Body of pancreas (tissue), 4 donors: ENCODE results near the gene GATAD2B. TPM values are rescaled to one million over a fixed set of nuclear protein-coding genes. Genes with fewer than 3 reads are reported as not detected.
"Not testable (repeated sequence)": the region's sequence is repeated elsewhere in the genome, so short reads cannot be mapped to it uniquely, and the experiment has no call there.

Source experiments
- ATAC-seq: fragments of 150-250 bp; one replicate; pipeline ENCODE4 v1.9.1; 2016
- DNase-seq, 4 donors: peaks; one replicate each; pipeline ENCODE4 v3.0.0-alpha.2; 2019
- H3K27ac ChIP-seq, 4 donors: fragments of 200-600 bp; sonication (generic); 1 replicate in 3 of 4; 2 replicates in 1 of 4; pipeline versions ENCODE4 v1.5.1 to v1.6.1; 2016 to 2019; ENCODE audit warnings: mild to moderate bottlenecking in 1 of 4, mixed read lengths in 1 of 4, moderate library complexity in 1 of 4
- H3K27me3 ChIP-seq, 2 donors: fragments of 200-600 bp; sonication (generic); one replicate each; pipeline ENCODE4 v1.6.0; 2016; ENCODE audit warnings: mild to moderate bottlenecking in 1 of 2
- H3K36me3 ChIP-seq, 2 donors: fragments of 200-600 bp; sonication (generic); replicated peaks in 1 of 2; 2 replicates each; pipeline ENCODE4 v1.5.1; 2016; ENCODE audit warnings: low read depth in 2 of 2; ENCODE audit not compliant: insufficient read depth in 1 of 2
- H3K4me1 ChIP-seq: fragments of 200-600 bp; sonication (generic); one replicate; pipeline ENCODE4 v1.6.0; 2016
- H3K4me3 ChIP-seq, 2 donors: fragments of 200-600 bp; sonication (generic); 1 replicate in 1 of 2; 2 replicates in 1 of 2; pipeline ENCODE4 v1.5.1; 2016 to 2019
- H3K9me3 ChIP-seq, 3 donors: fragments of 200-600 bp; sonication (generic); 1 replicate in 2 of 3; 2 replicates in 1 of 3; pipeline ENCODE4 v1.5.1; 2016
- CTCF ChIP-seq, 7 experiments: fragments of 450-650 bp in 4 of 7; fragments of 200-600 bp in 3 of 7; sonication (generic) in 3 of 7; IDR thresholded peaks; one replicate each; pipeline ENCODE4 v1.5.1; 2016 to 2019; ENCODE audit warnings: antibody characterized with exemption in 7 of 7
- POLR2A ChIP-seq, 3 donors: fragments of 450-650 bp; IDR thresholded peaks; one replicate each; pipeline ENCODE4 v1.6.1; 2016; ENCODE audit warnings: antibody characterized with exemption in 3 of 3, mild to moderate bottlenecking in 2 of 3
- WGBS, 2 donors: methylation state at CpG; one replicate each; pipeline ENCODE4 v1.1.5; 2017; 5-methylcytosine and 5-hydroxymethylcytosine counted together
- intact Hi-C: fragments of 100-400 bp; cut with DNase I; formaldehyde crosslinking; loops from one replicate; pipeline ENCODE4 v1.15.1; 2023
- total RNA-seq, 2 donors: library from RNA; depleted of rRNA; stranded (reverse); fragments of >200 nt; gene quantifications; one replicate each; pipeline ENCODE4 v1.1.0, GENCODE V29; 2016

The GATAD2B gene
- total RNA-seq, 2 donors from 2014 or later, result 7.8 to 12.5 TPM

DNA sequence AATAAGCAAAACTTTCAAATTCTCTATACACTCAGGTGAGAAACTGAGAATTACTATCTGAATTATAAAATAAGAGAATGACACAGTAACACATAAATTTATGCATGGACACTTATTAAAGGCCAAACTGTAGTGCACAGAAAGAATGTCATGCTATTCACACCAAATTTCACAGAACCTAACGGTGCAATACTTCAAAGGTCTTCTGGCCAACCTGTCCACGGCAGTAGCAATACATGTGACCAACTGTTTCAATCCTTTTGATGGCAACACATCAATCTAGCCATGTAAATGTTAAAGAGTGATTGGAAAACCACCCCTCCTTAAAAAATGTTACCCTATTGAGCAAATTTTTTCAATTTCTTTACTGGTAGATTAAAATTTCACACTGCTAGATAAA, 10.4 kb downstream of the GATAD2B start:
- H3K27me3 ChIP-seq, result no peaks in the 10 kb centered on the region
- intact Hi-C loops, result no loop called here

GRCh38 chr1:153910560-153910959, 12.2 kb downstream of the GATAD2B start:
- ATAC-seq, intact Hi-C loops, H3K36me3 ChIP-seq, H3K4me3 ChIP-seq, H3K9me3 ChIP-seq, DNase-seq, H3K27ac ChIP-seq, H3K27me3 ChIP-seq: not testable (repeated sequence)
- WGBS, 2 donors, result 89 to 90% methylated on average over 6 of the region's 6 CpGs
- peaks cover 15% of the 10 kb centered on the region for H3K4me1 ChIP-seq

More for the DNA sequence above, 10.4 kb downstream of the GATAD2B start:
- no peak for DNase-seq
- peaks cover 15% of the 10 kb centered on the region for H3K4me1 ChIP-seq
- H3K36me3 ChIP-seq, result no peaks in the 10 kb centered on the region
- H3K27ac ChIP-seq, result no peak overlapping the region
- no peak for ATAC-seq
- WGBS, 2 donors, result 47 to 52% methylated on average over 2 of the region's 2 CpGs
- H3K9me3 ChIP-seq, result no peaks in the 10 kb centered on the region
- TF ChIP-seq POLR2A (IDR thresholded peaks at IDR 0.05), result no peak
- no peak for TF ChIP-seq CTCF (IDR thresholded peaks at IDR 0.05)
- no peak overlapping the region for H3K4me3 ChIP-seq

- WGBS, 2 donors, result 92 to 100% methylated on average over 6 of the region's 6 CpGs
- Histone ChIP-seq H3K4me3 (no peak overlapping the region), H3K27ac (no peak overlapping the region), H3K9me3 (no peaks in the 10 kb centered on the region), H3K27me3 (no peaks in the 10 kb centered on the region), H3K36me3 (no peaks in the 10 kb centered on the region), H3K4me1 (peaks cover 5% of the 10 kb centered on the region)
- intact Hi-C loops, result no loop called here
- DNase-seq (no peak), ATAC-seq (no peak)
- TF ChIP-seq CTCF (IDR thresholded peaks at IDR 0.05), result no peak
- no peak for TF ChIP-seq POLR2A (IDR thresholded peaks at IDR 0.05)
These were observed 14.7 kb downstream of the GATAD2B start for GRCh38 chr1:153908071-153908470.

DNA sequence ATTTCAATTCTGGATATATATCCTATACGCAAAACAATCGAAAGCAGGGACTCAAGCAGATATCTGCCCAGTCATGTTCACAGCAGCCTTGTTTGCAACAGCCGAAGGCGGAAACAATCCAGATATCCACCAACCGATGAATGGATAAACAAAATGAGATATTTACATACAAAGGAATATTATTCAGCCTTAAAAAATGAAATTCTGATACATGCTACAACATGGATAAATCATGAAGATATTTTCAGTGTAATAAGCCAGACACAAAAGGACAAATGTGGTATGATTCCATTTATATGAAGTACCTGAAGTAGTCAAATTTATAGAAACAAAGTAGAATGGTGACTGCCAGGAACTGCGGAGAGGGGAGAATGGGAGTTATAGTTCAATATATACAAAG, 15.6 kb downstream of the GATAD2B start:
- intact Hi-C loops, result no loop called here
- Histone ChIP-seq H3K9me3 (no peaks in the 10 kb centered on the region), H3K4me1 (no peaks in the 10 kb centered on the region), H3K36me3 (no peaks in the 10 kb centered on the region), H3K4me3 (no peak overlapping the region), H3K27me3 (no peaks in the 10 kb centered on the region), H3K27ac (no peak overlapping the region)
- 83 to 90% methylated on average over 6 of the region's 6 CpGs for WGBS, 2 donors
- no peak for ATAC-seq
- DNase-seq, result no peak
- TF ChIP-seq CTCF (IDR thresholded peaks at IDR 0.05) (no peak), POLR2A (IDR thresholded peaks at IDR 0.05) (no peak)

DNA sequence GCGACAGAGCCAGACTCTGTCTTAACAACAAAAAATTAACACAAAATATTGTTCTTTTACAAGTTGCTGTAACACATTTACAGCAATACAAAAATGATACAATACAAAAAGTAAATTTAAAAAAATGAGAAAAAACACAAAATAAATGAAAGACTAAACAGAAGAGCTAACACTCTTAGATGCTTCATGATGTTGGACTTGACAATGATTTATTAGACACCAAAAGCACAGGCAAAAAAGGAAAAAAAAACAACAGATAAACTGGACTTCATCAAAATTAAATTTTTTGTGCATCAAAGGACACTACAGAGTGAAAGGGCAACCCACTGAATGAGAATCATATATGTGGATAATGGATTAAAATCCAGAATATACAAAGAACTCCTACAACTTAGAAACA, 16.4 kb downstream of the GATAD2B start:
- Histone ChIP-seq H3K4me3 (no peak overlapping the region), H3K27ac (no peak overlapping the region), H3K4me1 (no peaks in the 10 kb centered on the region), H3K27me3 (no peaks in the 10 kb centered on the region), H3K9me3 (no peaks in the 10 kb centered on the region), H3K36me3 (no peaks in the 10 kb centered on the region)
- TF ChIP-seq POLR2A (IDR thresholded peaks at IDR 0.05) (no peak), CTCF (IDR thresholded peaks at IDR 0.05) (no peak)
- ATAC-seq (no peak), DNase-seq (no peak)
- intact Hi-C loops, result no loop called here
- WGBS, 2 donors, result 83 to 100% methylated on average over 1 of the region's 1 CpG

GRCh38 chr1:153905908-153906307, 16.9 kb downstream of the GATAD2B start:
- DNase-seq, H3K27ac ChIP-seq, H3K4me3 ChIP-seq, H3K9me3 ChIP-seq, H3K4me1 ChIP-seq, ATAC-seq, H3K36me3 ChIP-seq, H3K27me3 ChIP-seq, intact Hi-C loops: not testable (repeated sequence)
- 84 to 98% methylated on average over 8 of the region's 8 CpGs for WGBS, 2 donors
